Chondrocyte (in vitro differentiated cells): ENCODE measurements around the gene ETV3. TPM values are rescaled to one million over a fixed set of nuclear protein-coding genes. Genes with fewer than 3 reads are reported as not detected.
A peak's percentile ranks its signal among the peaks of the same experiment; 100 is the strongest.

Experiments
- DNase-seq: peaks from one replicate; pipeline ENCODE4 v3.0.0; 2021; ENCODE audit warnings: mixed read lengths, low spot score
- H3K27ac Mint-ChIP-seq: one replicate; pipeline ENCODE4 v1.8.0; 2021; ENCODE audit warnings: mild to moderate bottlenecking, moderate library complexity, mixed read lengths; ENCODE audit not compliant: unreplicated experiment
- H3K27me3 Mint-ChIP-seq: 2 replicates; pipeline ENCODE4 v1.8.0; 2021; ENCODE audit warnings: low read depth, mixed read lengths
- H3K36me3 Mint-ChIP-seq: 2 replicates; pipeline ENCODE4 v1.8.0; 2021; ENCODE audit warnings: low read depth, mixed read lengths
- H3K4me1 Mint-ChIP-seq: 2 replicates; pipeline ENCODE4 v1.8.0; 2021; ENCODE audit warnings: low read depth, mild to moderate bottlenecking, mixed read lengths
- H3K4me3 Mint-ChIP-seq: one replicate; pipeline ENCODE4 v1.8.0; 2021; ENCODE audit warnings: mild to moderate bottlenecking, moderate library complexity, mixed read lengths; ENCODE audit not compliant: unreplicated experiment
- H3K9me3 Mint-ChIP-seq: 2 replicates; pipeline ENCODE4 v1.8.0; 2021; ENCODE audit warnings: low read depth, mixed read lengths
- total RNA-seq: library from RNA; stranded (reverse); gene quantifications from 3 replicates; pipeline ENCODE4 v1.2.1, GENCODE V29; 2021
- TF ChIP-seq, protein P1 (sequence below): fragments of 200-600 bp; sonication (generic); IDR thresholded peaks from 2 replicates; pipeline ENCODE4 v1.5.0; 2021; ENCODE audit warnings: antibody characterized with exemption, mild to moderate bottlenecking, moderate library complexity

The ETV3 gene
- total RNA-seq, 1 donor from 2014 or later, result 23.4 TPM

DNA sequence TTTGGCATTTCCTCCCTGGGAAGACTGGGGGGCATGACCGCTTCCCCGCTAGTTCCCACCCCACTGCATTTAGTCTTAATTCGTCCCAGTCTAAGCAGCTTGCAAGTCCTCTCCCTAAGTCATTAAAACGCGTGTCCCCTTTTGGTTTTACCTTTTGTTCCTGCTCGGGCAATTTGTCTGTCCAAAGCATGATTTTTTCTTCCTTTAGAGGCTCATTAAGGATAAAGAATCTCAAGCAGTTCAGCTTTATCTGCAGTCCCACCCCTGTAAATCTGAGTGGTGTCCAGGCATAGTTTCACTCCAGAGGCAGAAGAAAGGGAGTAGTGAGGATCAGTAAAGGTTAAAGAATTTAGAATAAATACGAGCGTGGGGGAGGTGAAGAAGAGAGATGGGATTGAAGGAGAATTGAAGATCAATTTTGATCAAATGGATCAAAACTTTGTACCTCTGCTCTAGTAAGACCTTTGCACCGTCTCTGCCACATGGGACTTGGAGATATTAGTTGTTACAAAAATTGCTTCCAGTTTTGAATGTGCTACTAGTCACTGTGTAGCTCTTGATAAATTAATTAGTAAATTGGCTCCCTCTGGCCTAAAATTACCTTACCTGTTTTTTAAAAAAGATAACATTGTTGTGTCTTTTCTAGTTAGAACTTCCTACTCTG, 989 bp upstream of the ETV3 start:
- H3K9me3 Mint-ChIP-seq, result no peaks in the 10 kb centered on the region
- DNase-seq, result no peak
- peaks cover 32% of the 10 kb centered on the region for H3K4me1 Mint-ChIP-seq
- peaks cover 15% of the 10 kb centered on the region for H3K36me3 Mint-ChIP-seq
- TF ChIP-seq, protein P1, sequence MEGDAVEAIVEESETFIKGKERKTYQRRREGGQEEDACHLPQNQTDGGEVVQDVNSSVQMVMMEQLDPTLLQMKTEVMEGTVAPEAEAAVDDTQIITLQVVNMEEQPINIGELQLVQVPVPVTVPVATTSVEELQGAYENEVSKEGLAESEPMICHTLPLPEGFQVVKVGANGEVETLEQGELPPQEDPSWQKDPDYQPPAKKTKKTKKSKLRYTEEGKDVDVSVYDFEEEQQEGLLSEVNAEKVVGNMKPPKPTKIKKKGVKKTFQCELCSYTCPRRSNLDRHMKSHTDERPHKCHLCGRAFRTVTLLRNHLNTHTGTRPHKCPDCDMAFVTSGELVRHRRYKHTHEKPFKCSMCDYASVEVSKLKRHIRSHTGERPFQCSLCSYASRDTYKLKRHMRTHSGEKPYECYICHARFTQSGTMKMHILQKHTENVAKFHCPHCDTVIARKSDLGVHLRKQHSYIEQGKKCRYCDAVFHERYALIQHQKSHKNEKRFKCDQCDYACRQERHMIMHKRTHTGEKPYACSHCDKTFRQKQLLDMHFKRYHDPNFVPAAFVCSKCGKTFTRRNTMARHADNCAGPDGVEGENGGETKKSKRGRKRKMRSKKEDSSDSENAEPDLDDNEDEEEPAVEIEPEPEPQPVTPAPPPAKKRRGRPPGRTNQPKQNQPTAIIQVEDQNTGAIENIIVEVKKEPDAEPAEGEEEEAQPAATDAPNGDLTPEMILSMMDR, result no peak
- H3K27me3 Mint-ChIP-seq, result no peaks in the 10 kb centered on the region
- H3K4me3 Mint-ChIP-seq, result peak overlapping the region; percentile 70
- H3K27ac Mint-ChIP-seq, result peak overlapping the region; percentile 92

- peak overlapping the region; percentile 98 for H3K4me3 Mint-ChIP-seq
- peaks cover 26% of the 10 kb centered on the region for H3K36me3 Mint-ChIP-seq
- no peaks in the 10 kb centered on the region for H3K27me3 Mint-ChIP-seq
- H3K27ac Mint-ChIP-seq, result peak overlapping the region; percentile 95
- no peak for DNase-seq
- TF ChIP-seq, protein P1, result no peak
- H3K9me3 Mint-ChIP-seq, result no peaks in the 10 kb centered on the region
- H3K4me1 Mint-ChIP-seq, result peaks cover 32% of the 10 kb centered on the region
Measured at GRCh38 chr1:157137408-157138219, 581 bp downstream of the ETV3 start.

- H3K27me3 Mint-ChIP-seq, result no peaks in the 10 kb centered on the region
- H3K36me3 Mint-ChIP-seq, result peaks cover 31% of the 10 kb centered on the region
Measured at GRCh38 chr1:157137046-157137407, 1.2 kb downstream of the ETV3 start.

GRCh38 chr1:157136133-157136532, 2.1 kb downstream of the ETV3 start:
- H3K36me3 Mint-ChIP-seq, result peaks cover 37% of the 10 kb centered on the region
- H3K27ac Mint-ChIP-seq, result peak overlapping the region; percentile 1
- DNase-seq, result no peak
- H3K4me3 Mint-ChIP-seq, result peak overlapping the region; percentile 98
- H3K9me3 Mint-ChIP-seq, result no peaks in the 10 kb centered on the region
- H3K27me3 Mint-ChIP-seq, result no peaks in the 10 kb centered on the region
- peaks cover 32% of the 10 kb centered on the region for H3K4me1 Mint-ChIP-seq
- TF ChIP-seq, protein P1, result no peak

More at GRCh38 chr1:157137046-157137407, 1.2 kb downstream of the ETV3 start:
- TF ChIP-seq, protein P1, result no peak
- peaks cover 32% of the 10 kb centered on the region for H3K4me1 Mint-ChIP-seq
- peak overlapping the region; percentile 98 for H3K4me3 Mint-ChIP-seq
- H3K9me3 Mint-ChIP-seq, result no peaks in the 10 kb centered on the region
- no peak for DNase-seq
- peak overlapping the region; percentile 95 for H3K27ac Mint-ChIP-seq

DNA sequence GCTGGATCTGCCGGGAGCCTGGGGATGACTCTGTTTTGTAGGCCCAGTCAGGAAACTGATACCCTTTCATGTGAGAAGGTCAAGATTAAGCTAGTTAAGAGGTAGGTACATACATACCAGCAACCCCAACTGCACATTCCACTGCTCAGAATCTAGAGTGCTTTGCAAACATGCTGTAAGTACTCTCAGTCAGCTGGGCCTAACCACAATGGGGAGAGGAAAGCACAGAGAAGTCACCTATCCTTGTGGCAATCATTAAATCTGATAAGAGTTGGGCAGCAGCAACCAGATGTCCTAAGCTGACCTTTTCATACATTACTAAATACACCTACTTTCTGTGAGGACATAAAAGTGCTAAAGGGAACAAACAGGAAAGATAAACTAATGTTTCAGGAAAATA, 2.5 kb downstream of the ETV3 start:
- H3K36me3 Mint-ChIP-seq, result peaks cover 38% of the 10 kb centered on the region
- no peak for DNase-seq
- no peak overlapping the region for H3K27ac Mint-ChIP-seq
- no peaks in the 10 kb centered on the region for H3K27me3 Mint-ChIP-seq
- TF ChIP-seq, protein P1, result no peak
- no peaks in the 10 kb centered on the region for H3K9me3 Mint-ChIP-seq
- H3K4me1 Mint-ChIP-seq, result peaks cover 32% of the 10 kb centered on the region
- H3K4me3 Mint-ChIP-seq, result no peak overlapping the region
